ENCODE measurements around the gene CCL18.
"Not testable (repeated sequence)": the region's sequence is repeated elsewhere in the genome, so short reads cannot be mapped to it uniquely, and the experiment has no call there.

Gene CCL18

GRCh38 chr17:36111068-36111490, 47.0 kb downstream of the CCL18 start:
- H3K36me3 ChIP-seq (ENCODE audit: insufficient read depth, low read length) = no peaks in the 10 kb centered on the region
- H3K9ac ChIP-seq (ENCODE audit: low read depth, low read length) = no peak overlapping the region
- no peaks in the 10 kb centered on the region for H3K4me1 ChIP-seq (ENCODE audit: insufficient read depth, low read length)
- H2AFZ ChIP-seq (ENCODE audit: low read depth, low read length) = no peak overlapping the region
- no peaks in the 10 kb centered on the region for H3K79me2 ChIP-seq (ENCODE audit: insufficient read depth, low read length)
- H3K27me3 ChIP-seq (ENCODE audit: insufficient read depth, low read length, poor library complexity) = no peaks in the 10 kb centered on the region
- H3K4me2 ChIP-seq (ENCODE audit: insufficient read depth, low read length) = no peak overlapping the region
- H3K9me3 ChIP-seq (ENCODE audit: insufficient read depth, low read length, severe bottlenecking) = no peaks in the 10 kb centered on the region
- H3K27ac ChIP-seq (ENCODE audit: low read length) = no peak overlapping the region
- DNase-seq = no peak
- no peak for ATAC-seq (ENCODE audit: insufficient read depth, low read depth)
- no peaks in the 10 kb centered on the region for H4K20me1 ChIP-seq (ENCODE audit: insufficient read depth, low read length)
- H3K4me3 ChIP-seq (ENCODE audit: low read depth in 1 of 2, low read length in 2 of 2) = no peak overlapping the region
- no peak for TF ChIP-seq CTCF (IDR thresholded peaks at IDR 0.05; ENCODE audit: borderline replicate concordance, extremely low read depth, low read length, poor library complexity, severe bottlenecking)

GRCh38 chr17:36112572-36112971, 48.5 kb downstream of the CCL18 start:
- no peaks in the 10 kb centered on the region for H3K9me3 ChIP-seq (ENCODE audit: insufficient read depth, low read length, severe bottlenecking)

GRCh38 chr17:36113131-36113530, 49.1 kb downstream of the CCL18 start:
- H3K9ac ChIP-seq (ENCODE audit: low read depth, low read length); ATAC-seq (ENCODE audit: insufficient read depth, low read depth); H3K4me1 ChIP-seq (ENCODE audit: insufficient read depth, low read length); H2AFZ ChIP-seq (ENCODE audit: low read depth, low read length); H3K27ac ChIP-seq (ENCODE audit: low read length); H3K4me3 ChIP-seq (ENCODE audit: low read depth in 1 of 2, low read length in 2 of 2); H3K9me3 ChIP-seq (ENCODE audit: insufficient read depth, low read length, severe bottlenecking); H3K36me3 ChIP-seq (ENCODE audit: insufficient read depth, low read length); H4K20me1 ChIP-seq (ENCODE audit: insufficient read depth, low read length); H3K79me2 ChIP-seq (ENCODE audit: insufficient read depth, low read length); DNase-seq; H3K27me3 ChIP-seq (ENCODE audit: insufficient read depth, low read length, poor library complexity); H3K4me2 ChIP-seq (ENCODE audit: insufficient read depth, low read length): not testable (repeated sequence)

More at GRCh38 chr17:36112572-36112971, 48.5 kb downstream of the CCL18 start:
- H3K4me2 ChIP-seq (ENCODE audit: insufficient read depth, low read length) = no peak overlapping the region
- no peak overlapping the region for H3K4me3 ChIP-seq (ENCODE audit: low read depth in 1 of 2, low read length in 2 of 2)
- H3K27me3 ChIP-seq (ENCODE audit: insufficient read depth, low read length, poor library complexity) = no peaks in the 10 kb centered on the region
- no peak for TF ChIP-seq EZH2 (IDR thresholded peaks at IDR 0.05; ENCODE audit: borderline replicate concordance, low read depth, low read length, severe bottlenecking)
- TF ChIP-seq CTCF (IDR thresholded peaks at IDR 0.05; ENCODE audit: borderline replicate concordance, extremely low read depth, low read length, poor library complexity, severe bottlenecking) = no peak
- H3K4me1 ChIP-seq (ENCODE audit: insufficient read depth, low read length) = no peaks in the 10 kb centered on the region
- ATAC-seq (ENCODE audit: insufficient read depth, low read depth) (no peak), DNase-seq (no peak)
- H2AFZ ChIP-seq (ENCODE audit: low read depth, low read length) = no peak overlapping the region
- no peaks in the 10 kb centered on the region for H3K36me3 ChIP-seq (ENCODE audit: insufficient read depth, low read length)
- H4K20me1 ChIP-seq (ENCODE audit: insufficient read depth, low read length) = no peaks in the 10 kb centered on the region
- H3K79me2 ChIP-seq (ENCODE audit: insufficient read depth, low read length) = no peaks in the 10 kb centered on the region
- no peak overlapping the region for H3K9ac ChIP-seq (ENCODE audit: low read depth, low read length)
- no peak overlapping the region for H3K27ac ChIP-seq (ENCODE audit: low read length)

- H3K4me2 ChIP-seq (ENCODE audit: insufficient read depth, low read length); H3K27me3 ChIP-seq (ENCODE audit: insufficient read depth, low read length, poor library complexity); H3K9me3 ChIP-seq (ENCODE audit: insufficient read depth, low read length, severe bottlenecking); H3K4me1 ChIP-seq (ENCODE audit: insufficient read depth, low read length); H3K79me2 ChIP-seq (ENCODE audit: insufficient read depth, low read length); H3K4me3 ChIP-seq (ENCODE audit: low read depth in 1 of 2, low read length in 2 of 2); H3K9ac ChIP-seq (ENCODE audit: low read depth, low read length); H2AFZ ChIP-seq (ENCODE audit: low read depth, low read length); DNase-seq; H3K27ac ChIP-seq (ENCODE audit: low read length); H3K36me3 ChIP-seq (ENCODE audit: insufficient read depth, low read length); H4K20me1 ChIP-seq (ENCODE audit: insufficient read depth, low read length); ATAC-seq (ENCODE audit: insufficient read depth, low read depth): not testable (repeated sequence)
Measured at GRCh38 chr17:36114971-36115648, 51.0 kb downstream of the CCL18 start.

GRCh38 chr17:36115649-36115977, 51.5 kb downstream of the CCL18 start:
- H3K27me3 ChIP-seq (ENCODE audit: insufficient read depth, low read length, poor library complexity); H3K79me2 ChIP-seq (ENCODE audit: insufficient read depth, low read length); H3K27ac ChIP-seq (ENCODE audit: low read length); H3K36me3 ChIP-seq (ENCODE audit: insufficient read depth, low read length); H3K4me1 ChIP-seq (ENCODE audit: insufficient read depth, low read length); DNase-seq; H4K20me1 ChIP-seq (ENCODE audit: insufficient read depth, low read length); ATAC-seq (ENCODE audit: insufficient read depth, low read depth); H3K4me3 ChIP-seq (ENCODE audit: low read depth in 1 of 2, low read length in 2 of 2); H3K9me3 ChIP-seq (ENCODE audit: insufficient read depth, low read length, severe bottlenecking); H3K4me2 ChIP-seq (ENCODE audit: insufficient read depth, low read length); H2AFZ ChIP-seq (ENCODE audit: low read depth, low read length); H3K9ac ChIP-seq (ENCODE audit: low read depth, low read length): not testable (repeated sequence)

Measured in DND-41 (cell line).